HepG2 (cell line): ENCODE data around the gene NAP1L4. TPM values are rescaled to one million over a fixed set of nuclear protein-coding genes. Genes with fewer than 3 reads are reported as not detected.

Experiments used
- EEA1 ChIP-seq: sonication (generic); formaldehyde crosslinking; IDR thresholded peaks from 2 replicates; pipeline ENCODE4 v1.5.1; 2020; ENCODE audit warnings: mild to moderate bottlenecking, missing genetic modification reagents, borderline replicate concordance
- EED ChIP-seq: sonication (generic); formaldehyde crosslinking; IDR thresholded peaks from 2 replicates; pipeline ENCODE4 v1.5.0; 2020; ENCODE audit warnings: mild to moderate bottlenecking, missing genetic modification reagents
- MAFF ChIP-seq: IDR thresholded peaks from 2 replicates; pipeline ENCODE4 v1.6.1; 2011; ENCODE audit warnings: low read depth, low read length, improper control_type of control experiment
- RAD21 ChIP-seq: fragments of 450-650 bp; formaldehyde crosslinking; IDR thresholded peaks from 2 replicates; pipeline ENCODE4 v1.5.0; 2020; ENCODE audit warnings: mild to moderate bottlenecking
- REL ChIP-seq: sonication (generic); formaldehyde crosslinking; conservative IDR thresholded peaks from 2 replicates; pipeline ENCODE4 v1.8.0; 2022; ENCODE audit warnings: mild to moderate bottlenecking, missing genetic modification reagents, moderate library complexity
- SMC3 ChIP-seq: IDR thresholded peaks from 2 replicates; pipeline ENCODE4 v1.6.1; 2011; ENCODE audit warnings: low read length, improper control_type of control experiment
- SPEN ChIP-seq: sonication (generic); formaldehyde crosslinking; IDR thresholded peaks from 2 replicates; pipeline ENCODE4 v1.5.1; 2020; ENCODE audit warnings: low read depth, mild to moderate bottlenecking, missing genetic modification reagents
- STAG1 ChIP-seq: sonication (generic); formaldehyde crosslinking; IDR thresholded peaks from 2 replicates; pipeline ENCODE4 v1.4.0; 2020; ENCODE audit warnings: missing genetic modification reagents
- ZBTB38 ChIP-seq: sonication (generic); formaldehyde crosslinking; IDR thresholded peaks from 2 replicates; pipeline ENCODE4 v1.5.1; 2020; ENCODE audit warnings: mild to moderate bottlenecking, missing genetic modification reagents
- ZFX ChIP-seq: sonication (generic); formaldehyde crosslinking; IDR thresholded peaks from 2 replicates; pipeline ENCODE4 v1.4.0; 2020; ENCODE audit warnings: mild to moderate bottlenecking, low read depth, missing genetic modification reagents, moderate library complexity
- polyA plus RNA-seq, 8 experiments: library from polyadenylated mRNA; depleted of rRNA in 3 of 8; stranded (reverse) in 7 of 8; unstranded in 1 of 8; fragments of >200 nt; fragmentation: Illumina TruSeq in 4 of 8; extraction: Trizol in 4 of 8; gene quantifications; 2 replicates each; pipeline versions ENCODE4 v1.2.1 to v1.2.3, GENCODE V29; 2011 to 2016; ENCODE audit warnings: low read depth in 4 of 8, missing spikeins in 1 of 8, mixed read lengths in 1 of 8; ENCODE audit not compliant: insufficient read depth in 1 of 8
- total RNA-seq, 5 experiments: library from RNA; depleted of rRNA; stranded (reverse); fragments of >200 nt; fragmentation: Illumina TruSeq; extraction: Trizol; gene quantifications; 2 replicates each; pipeline ENCODE4 v1.2.3, GENCODE V29; 2016; ENCODE audit warnings: low read depth in 1 of 5
- TF ChIP-seq, protein P1 (sequence below): sonication (generic); formaldehyde crosslinking; IDR thresholded peaks from 2 replicates; pipeline ENCODE4 v1.5.1; 2020; ENCODE audit warnings: mild to moderate bottlenecking, moderate library complexity, missing genetic modification reagents
- TF ChIP-seq, protein P2 (sequence below): sonication (generic); formaldehyde crosslinking; IDR thresholded peaks from 2 replicates; pipeline ENCODE4 v1.8.0; 2023; ENCODE audit warnings: mild to moderate bottlenecking, missing genetic modification reagents
- TF ChIP-seq, protein P3 (sequence below): sonication (generic); formaldehyde crosslinking; IDR thresholded peaks from 2 replicates; pipeline ENCODE4; 2020; ENCODE audit warnings: missing genetic modification reagents, mild to moderate bottlenecking, borderline replicate concordance
- TF ChIP-seq, protein P4 (sequence below): sonication (generic); formaldehyde crosslinking; IDR thresholded peaks from 2 replicates; pipeline ENCODE4 v1.5.0; 2020; ENCODE audit warnings: mild to moderate bottlenecking, missing genetic modification reagents, moderate library complexity

NAP1L4 gene
- total and polyA plus RNA-seq, 2 of the 13 experiments (the other 11 are each of a cell fraction or from before 2014, with no cell fraction given): 64.0 to 186 TPM

DNA sequence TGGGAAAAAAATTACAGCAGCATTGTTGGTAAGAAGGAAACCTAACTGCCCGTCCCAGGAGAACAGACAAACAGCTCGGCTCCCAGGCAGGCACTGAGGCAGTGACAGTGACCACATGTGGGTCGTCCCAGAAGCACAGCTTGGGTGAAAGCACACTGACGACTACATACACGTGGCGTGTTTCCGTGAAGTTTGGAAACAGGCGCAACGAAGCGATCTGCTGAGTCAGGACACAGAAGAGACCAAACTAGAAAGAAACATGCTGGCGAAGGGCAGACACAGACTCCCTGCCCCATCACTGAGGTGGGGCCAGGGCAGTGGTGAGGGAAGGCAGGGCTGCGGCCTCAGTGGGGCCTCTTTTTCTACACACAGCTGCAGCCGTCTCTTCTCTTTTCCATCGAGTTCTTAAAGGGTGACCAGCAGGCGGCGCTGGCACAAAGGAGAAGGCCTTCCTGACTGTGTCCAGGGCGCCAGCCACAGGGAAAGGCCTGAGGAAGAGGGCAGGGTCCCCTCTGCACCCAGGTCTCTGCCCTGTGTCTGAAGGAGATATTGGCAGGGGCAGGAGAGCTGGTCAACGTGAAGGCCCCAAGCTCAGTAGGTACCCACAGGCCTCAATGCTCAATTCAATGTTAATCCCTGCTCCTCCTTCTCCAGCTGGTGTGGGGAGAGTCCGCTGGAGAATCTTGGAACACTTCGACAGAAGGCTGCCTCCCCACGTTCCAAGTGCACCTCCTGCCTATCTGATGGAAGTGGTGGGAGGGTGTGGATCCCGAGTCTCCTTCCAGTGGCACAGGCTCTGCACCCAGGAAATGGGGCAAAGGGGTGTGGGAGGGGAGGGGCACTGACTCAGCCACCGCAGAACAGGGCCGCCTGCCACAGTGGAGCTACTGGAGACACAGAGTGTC, 45.2 kb upstream of the NAP1L4 start (continued):
- TF ChIP-seq, protein P1, sequence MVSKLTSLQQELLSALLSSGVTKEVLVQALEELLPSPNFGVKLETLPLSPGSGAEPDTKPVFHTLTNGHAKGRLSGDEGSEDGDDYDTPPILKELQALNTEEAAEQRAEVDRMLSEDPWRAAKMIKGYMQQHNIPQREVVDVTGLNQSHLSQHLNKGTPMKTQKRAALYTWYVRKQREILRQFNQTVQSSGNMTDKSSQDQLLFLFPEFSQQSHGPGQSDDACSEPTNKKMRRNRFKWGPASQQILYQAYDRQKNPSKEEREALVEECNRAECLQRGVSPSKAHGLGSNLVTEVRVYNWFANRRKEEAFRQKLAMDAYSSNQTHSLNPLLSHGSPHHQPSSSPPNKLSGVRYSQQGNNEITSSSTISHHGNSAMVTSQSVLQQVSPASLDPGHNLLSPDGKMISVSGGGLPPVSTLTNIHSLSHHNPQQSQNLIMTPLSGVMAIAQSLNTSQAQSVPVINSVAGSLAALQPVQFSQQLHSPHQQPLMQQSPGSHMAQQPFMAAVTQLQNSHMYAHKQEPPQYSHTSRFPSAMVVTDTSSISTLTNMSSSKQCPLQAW (CRISPR knock-in tag): 0 out of 2 replicates have a peak, but pooled peaks have one; percentile 30
- peak; percentile 92 for TF ChIP-seq STAG1 (CRISPR knock-in tag)
- TF ChIP-seq, protein P2, sequence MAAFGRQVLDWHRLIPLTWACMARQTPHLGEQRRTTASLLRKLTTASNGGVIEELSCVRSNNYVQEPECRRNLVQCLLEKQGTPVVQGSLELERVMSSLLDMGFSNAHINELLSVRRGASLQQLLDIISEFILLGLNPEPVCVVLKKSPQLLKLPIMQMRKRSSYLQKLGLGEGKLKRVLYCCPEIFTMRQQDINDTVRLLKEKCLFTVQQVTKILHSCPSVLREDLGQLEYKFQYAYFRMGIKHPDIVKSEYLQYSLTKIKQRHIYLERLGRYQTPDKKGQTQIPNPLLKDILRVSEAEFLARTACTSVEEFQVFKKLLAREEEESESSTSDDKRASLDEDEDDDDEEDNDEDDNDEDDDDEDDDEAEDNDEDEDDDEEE (CRISPR knock-in tag): 0 out of 2 replicates have a peak, but pooled peaks have one; percentile 49
- 0 out of 2 replicates have a peak, but pooled peaks have one; percentile 35 for TF ChIP-seq ZBTB38 (CRISPR knock-in tag)
- TF ChIP-seq REL (CRISPR knock-in tag): no peak
- TF ChIP-seq MAFF: 0 out of 2 replicates have a peak, but pooled peaks have one; percentile 18
- TF ChIP-seq, protein P3, sequence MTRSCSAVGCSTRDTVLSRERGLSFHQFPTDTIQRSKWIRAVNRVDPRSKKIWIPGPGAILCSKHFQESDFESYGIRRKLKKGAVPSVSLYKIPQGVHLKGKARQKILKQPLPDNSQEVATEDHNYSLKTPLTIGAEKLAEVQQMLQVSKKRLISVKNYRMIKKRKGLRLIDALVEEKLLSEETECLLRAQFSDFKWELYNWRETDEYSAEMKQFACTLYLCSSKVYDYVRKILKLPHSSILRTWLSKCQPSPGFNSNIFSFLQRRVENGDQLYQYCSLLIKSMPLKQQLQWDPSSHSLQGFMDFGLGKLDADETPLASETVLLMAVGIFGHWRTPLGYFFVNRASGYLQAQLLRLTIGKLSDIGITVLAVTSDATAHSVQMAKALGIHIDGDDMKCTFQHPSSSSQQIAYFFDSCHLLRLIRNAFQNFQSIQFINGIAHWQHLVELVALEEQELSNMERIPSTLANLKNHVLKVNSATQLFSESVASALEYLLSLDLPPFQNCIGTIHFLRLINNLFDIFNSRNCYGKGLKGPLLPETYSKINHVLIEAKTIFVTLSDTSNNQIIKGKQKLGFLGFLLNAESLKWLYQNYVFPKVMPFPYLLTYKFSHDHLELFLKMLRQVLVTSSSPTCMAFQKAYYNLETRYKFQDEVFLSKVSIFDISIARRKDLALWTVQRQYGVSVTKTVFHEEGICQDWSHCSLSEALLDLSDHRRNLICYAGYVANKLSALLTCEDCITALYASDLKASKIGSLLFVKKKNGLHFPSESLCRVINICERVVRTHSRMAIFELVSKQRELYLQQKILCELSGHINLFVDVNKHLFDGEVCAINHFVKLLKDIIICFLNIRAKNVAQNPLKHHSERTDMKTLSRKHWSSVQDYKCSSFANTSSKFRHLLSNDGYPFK (CRISPR knock-in tag): 0 out of 2 replicates have a peak, but pooled peaks have one; percentile 22
- peak; percentile 30; the same call in 1 of the 2 replicates for TF ChIP-seq ZFX (CRISPR knock-in tag)
- peak; percentile 70 for TF ChIP-seq SMC3
- no peak for TF ChIP-seq EED (CRISPR knock-in tag)
- TF ChIP-seq SPEN (CRISPR knock-in tag): peak; percentile 38; the same call in 1 of the 2 replicates
- TF ChIP-seq, protein P4, sequence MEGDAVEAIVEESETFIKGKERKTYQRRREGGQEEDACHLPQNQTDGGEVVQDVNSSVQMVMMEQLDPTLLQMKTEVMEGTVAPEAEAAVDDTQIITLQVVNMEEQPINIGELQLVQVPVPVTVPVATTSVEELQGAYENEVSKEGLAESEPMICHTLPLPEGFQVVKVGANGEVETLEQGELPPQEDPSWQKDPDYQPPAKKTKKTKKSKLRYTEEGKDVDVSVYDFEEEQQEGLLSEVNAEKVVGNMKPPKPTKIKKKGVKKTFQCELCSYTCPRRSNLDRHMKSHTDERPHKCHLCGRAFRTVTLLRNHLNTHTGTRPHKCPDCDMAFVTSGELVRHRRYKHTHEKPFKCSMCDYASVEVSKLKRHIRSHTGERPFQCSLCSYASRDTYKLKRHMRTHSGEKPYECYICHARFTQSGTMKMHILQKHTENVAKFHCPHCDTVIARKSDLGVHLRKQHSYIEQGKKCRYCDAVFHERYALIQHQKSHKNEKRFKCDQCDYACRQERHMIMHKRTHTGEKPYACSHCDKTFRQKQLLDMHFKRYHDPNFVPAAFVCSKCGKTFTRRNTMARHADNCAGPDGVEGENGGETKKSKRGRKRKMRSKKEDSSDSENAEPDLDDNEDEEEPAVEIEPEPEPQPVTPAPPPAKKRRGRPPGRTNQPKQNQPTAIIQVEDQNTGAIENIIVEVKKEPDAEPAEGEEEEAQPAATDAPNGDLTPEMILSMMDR (CRISPR knock-in tag): peak; percentile 85
- peak; percentile 85 for TF ChIP-seq RAD21 (CRISPR knock-in tag)
- no peak for TF ChIP-seq EEA1
- TF ChIP-seq, all 625 proteins: peak for 16
